ENCODE measurements around the gene SMIM7.

- TF ChIP-seq EZH2 (IDR thresholded peaks at IDR 0.05; ENCODE audit: insufficient read depth, poor library complexity, severe bottlenecking) (no peak), EZH2phosphoT487 (IDR thresholded peaks at IDR 0.05; ENCODE audit: insufficient read depth, low read depth) (no peak)
Observed at GRCh38 chr19:16661480-16662034, 1.6 kb upstream of the SMIM7 start.

Data from GM23248 (cell line).